Lung (tissue), 16 donors: Measurements from ENCODE around the gene TEKT5. TPM values are rescaled to one million over a fixed set of nuclear protein-coding genes. Genes with fewer than 3 reads are reported as not detected.

Experiments
- ATAC-seq: fragments of 200-7000 bp; cut with Tn5 transposase; one replicate; pipeline ENCODE4 v1.9.1; 2020; ENCODE audit warnings: moderate number of reproducible peaks; ENCODE audit not compliant: insufficient read depth, low FRiP score
- DNase-seq, 3 donors: peaks; one replicate each; pipeline ENCODE4 v3.0.0-alpha.2; 2013 to 2017
- H3K27ac ChIP-seq, 2 donors: one replicate each; pipeline ENCODE4 v1.5.1; 2013; ENCODE audit warnings: mild to moderate bottlenecking in 2 of 2, moderate library complexity in 2 of 2, control low read depth in 1 of 2, inconsistent platforms in 1 of 2, low read depth in 1 of 2, low read length in 1 of 2
- H3K27me3 ChIP-seq, 3 donors: one replicate each; pipeline ENCODE4 v1.5.1; 2013; ENCODE audit warnings: low read length in 2 of 3; ENCODE audit not compliant: control insufficient read depth in 3 of 3, insufficient read depth in 3 of 3
- H3K36me3 ChIP-seq, 4 donors: one replicate each; pipeline ENCODE4 v1.5.1; 2013; ENCODE audit warnings: low read length in 4 of 4, mild to moderate bottlenecking in 1 of 4, moderate library complexity in 1 of 4; ENCODE audit not compliant: control insufficient read depth in 4 of 4, insufficient read depth in 4 of 4
- H3K4me1 ChIP-seq, 5 donors: one replicate each; pipeline ENCODE4 v1.5.1; 2013; ENCODE audit warnings: low read length in 5 of 5, mild to moderate bottlenecking in 2 of 5, moderate library complexity in 1 of 5; ENCODE audit not compliant: control insufficient read depth in 5 of 5, insufficient read depth in 5 of 5
- H3K4me3 ChIP-seq: one replicate; pipeline ENCODE4 v1.5.1; 2013; ENCODE audit warnings: mild to moderate bottlenecking, control low read depth, moderate library complexity
- H3K9ac ChIP-seq, 2 donors: one replicate each; pipeline ENCODE4 v1.5.1; 2013; ENCODE audit warnings: low read length in 2 of 2, control low read depth in 1 of 2; ENCODE audit not compliant: insufficient read depth in 1 of 2
- H3K9me3 ChIP-seq, 4 donors: one replicate each; pipeline ENCODE4 v1.5.1; 2013; ENCODE audit warnings: low read length in 3 of 4, mild to moderate bottlenecking in 1 of 4, moderate library complexity in 1 of 4; ENCODE audit not compliant: control insufficient read depth in 4 of 4, insufficient read depth in 3 of 4
- CTCF ChIP-seq: IDR thresholded peaks from 2 replicates; pipeline ENCODE4 v1.5.1; 2012; ENCODE audit warnings: mild to moderate bottlenecking; ENCODE audit errors: control extremely low read depth, extremely low read depth
- WGBS, 2 donors: extraction: QIAGEN DNeasy Blood & Tissue Kit; methylation state at CpG; one replicate each; pipeline ENCODE4 v1.1.7; 2013; 5-methylcytosine and 5-hydroxymethylcytosine counted together
- long read RNA-seq, 5 donors: transcript quantifications; one replicate each; lab custom pipeline, GENCODE V29; 2026
- polyA plus RNA-seq, 2 donors: library from polyadenylated mRNA; stranded (reverse); fragments of 200-250 nt; gene quantifications; one replicate each; pipeline ENCODE4 v1.2.1, GENCODE V29; 2013
- total RNA-seq, 2 donors: library from RNA; depleted of rRNA in 1 of 2; stranded (reverse); fragments of >200 nt in 1 of 2; gene quantifications; one replicate each; pipeline ENCODE4 v1.2.1, GENCODE V29; 2014 to 2021
- donor health status: control.
- donor health status: control.
- donor health status: Bipolar disorder and iron deficiency.
- donor health status: healthy.
- donor health status: DM: yes; HTN: yes; CAD: no.

Gene TEKT5
- under 1 TPM; 0.28 to 0.34 TPM for total RNA-seq
- polyA plus RNA-seq: under 1 TPM; 0.13 to 0.30 TPM
- long read RNA-seq, donor 1: 0 reads
- long read RNA-seq, donor 2: 0 reads
- long read RNA-seq, donor 3: 0 reads
- long read RNA-seq, donor 4: 0 reads
- long read RNA-seq, donor 5: 0 reads

DNA sequence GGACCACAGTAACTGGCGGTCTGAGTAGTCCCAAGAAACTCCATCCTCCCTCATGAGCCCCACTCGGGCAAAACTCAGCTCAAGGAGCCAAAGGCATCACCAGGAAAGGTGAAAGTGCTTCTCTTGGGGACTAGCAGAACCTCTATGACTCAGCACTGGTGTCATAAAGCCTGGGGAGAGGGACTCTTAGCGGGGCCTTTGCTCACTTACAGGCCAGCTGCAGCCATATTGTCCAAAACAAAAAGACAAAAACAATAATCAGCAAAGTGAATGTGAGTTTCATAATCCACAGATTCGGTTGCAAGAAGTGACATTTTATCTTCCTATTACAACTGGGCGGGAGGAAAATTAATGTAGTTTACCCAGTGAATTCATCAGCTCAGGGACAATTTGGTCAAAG, at the start of gene TEKT5:
TEKT5 (minus strand) TSS at position 101 of the 400 bp plus-strand sequence; CDS start at position 44, 57 bp downstream.
- TF ChIP-seq CTCF: no peak
- H3K27me3 ChIP-seq: no peaks in the 10 kb centered on the region
- H3K36me3 ChIP-seq: no peaks in the 10 kb centered on the region
- ATAC-seq: no peak
- DNase-seq: no peak
- H3K9me3 ChIP-seq: no peaks in the 10 kb centered on the region
- H3K4me1 ChIP-seq: no peaks in the 10 kb centered on the region
- no peak within 1 kb of the TSS for H3K4me3 ChIP-seq
- 88% methylated on average over 5 of the region's 5 CpGs for WGBS, 2 donors
- H3K27ac ChIP-seq: no peak within 1 kb of the TSS
- H3K9ac ChIP-seq: no peak within 1 kb of the TSS

GRCh38 chr16:10743610-10744369, 49.1 kb upstream of the TEKT5 start, which contains the start of gene NUBP1:
NUBP1 (plus strand) TSS chr16:10743842; CDS start chr16:10743864, 22 bp downstream.
- DNase-seq (peak; percentile 99 to 100 (median 99)), ATAC-seq (peak; percentile 98)
- Histone ChIP-seq H3K27ac (peak within 1 kb of the TSS; percentile 95 to 99), H3K27me3 (no peaks in the 10 kb centered on the region), H3K4me1 (peaks cover 3 to 16% (median 5%) of the 10 kb centered on the region in 5 donors), H3K36me3 (peaks cover 0 to 21% (median 5%) of the 10 kb centered on the region in 4 donors), H3K9ac (peak within 1 kb of the TSS; percentile 74 to 83), H3K9me3 (no peaks in the 10 kb centered on the region), H3K4me3 (peak within 1 kb of the TSS; percentile 62)
- WGBS, 2 donors: 0 to 1% methylated on average over 57 of the region's 57 CpGs
- TF ChIP-seq CTCF: no peak

DNA sequence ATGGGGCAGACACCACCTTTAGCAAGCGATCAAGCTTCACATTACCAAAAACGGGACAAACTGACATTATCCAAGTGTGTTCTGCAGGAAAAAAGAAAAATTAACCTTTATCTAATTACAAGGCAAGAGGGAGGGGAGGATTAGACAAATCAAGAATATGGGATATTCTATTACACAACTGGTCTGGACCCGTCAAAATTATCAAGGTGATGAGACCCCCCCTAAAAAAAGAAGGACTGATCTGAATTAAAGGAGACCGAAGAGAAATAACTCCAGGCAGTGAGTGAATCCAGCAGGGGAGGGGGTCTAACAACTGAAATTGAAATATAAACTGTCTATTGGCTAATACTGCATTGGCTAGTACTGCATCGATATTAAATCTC, 48.5 kb upstream of the TEKT5 start:
- Histone ChIP-seq H3K27me3 (no peaks in the 10 kb centered on the region), H3K4me3 (no peak overlapping the region), H3K36me3 (peaks cover 0 to 15% (median 3%) of the 10 kb centered on the region in 4 donors), H3K4me1 (peaks cover 3 to 16% (median 5%) of the 10 kb centered on the region in 5 donors), H3K9ac (peak overlapping the region in 1 of 2 donors; percentile 42), H3K9me3 (no peaks in the 10 kb centered on the region), H3K27ac (peak overlapping the region; percentile 95 to 99)
- TF ChIP-seq CTCF: no peak
- WGBS, 2 donors: 31 to 38% methylated on average over 5 of the region's 5 CpGs
- no peak for ATAC-seq
- no peak for DNase-seq
